Hepatocyte (in vitro differentiated cells): ENCODE measurements around the gene SLC7A14. TPM values are rescaled to one million over a fixed set of nuclear protein-coding genes. Genes with fewer than 3 reads are reported as not detected.

ENCODE experiments used
- DNase-seq: peaks from one replicate; pipeline ENCODE4 v3.0.0-alpha.2; 2016; ENCODE audit warnings: low spot score
- H2AFZ ChIP-seq: fragments of 200-600 bp; sonication (generic); 2 replicates; pipeline ENCODE4 v1.6.0; 2016; ENCODE audit warnings: antibody characterized with exemption, mild to moderate bottlenecking
- H3K27ac ChIP-seq: fragments of 200-600 bp; sonication (generic); 2 replicates; pipeline ENCODE4 v1.5.1; 2016; ENCODE audit warnings: mild to moderate bottlenecking
- H3K27me3 ChIP-seq: fragments of 200-600 bp; sonication (generic); 2 replicates; pipeline ENCODE4 v1.6.1; 2016
- H3K36me3 ChIP-seq: fragments of 200-600 bp; sonication (generic); replicated peaks from 2 replicates; pipeline ENCODE4 v1.5.1; 2016; ENCODE audit warnings: low read depth; ENCODE audit not compliant: insufficient read depth
- H3K4me1 ChIP-seq: fragments of 200-600 bp; sonication (generic); 2 replicates; pipeline ENCODE4 v1.5.1; 2016; ENCODE audit warnings: mild to moderate bottlenecking, moderate library complexity; ENCODE audit not compliant: insufficient read depth
- H3K4me2 ChIP-seq: fragments of 200-600 bp; sonication (generic); 2 replicates; pipeline ENCODE4 v1.6.0; 2016
- H3K4me3 ChIP-seq: fragments of 200-600 bp; sonication (generic); 2 replicates; pipeline ENCODE4 v1.5.1; 2016; ENCODE audit warnings: mild to moderate bottlenecking
- H3K79me2 ChIP-seq: fragments of 200-600 bp; sonication (generic); 2 replicates; pipeline ENCODE4 v1.6.0; 2017; ENCODE audit warnings: mild to moderate bottlenecking
- H3K9me2 ChIP-seq: fragments of 200-600 bp; sonication (generic); replicated peaks from 2 replicates; pipeline ENCODE4 v1.6.0; 2017; ENCODE audit warnings: mild to moderate bottlenecking; ENCODE audit not compliant: insufficient read depth
- H3K9me3 ChIP-seq: fragments of 200-600 bp; sonication (generic); 2 replicates; pipeline ENCODE4 v1.5.1; 2016; ENCODE audit warnings: low read depth, mild to moderate bottlenecking
- H4K20me1 ChIP-seq: fragments of 200-600 bp; sonication (generic); 2 replicates; pipeline ENCODE4 v1.6.0; 2016; ENCODE audit warnings: mild to moderate bottlenecking; ENCODE audit not compliant: insufficient read depth, poor library complexity, severe bottlenecking
- CTCF ChIP-seq: fragments of 200-600 bp; sonication (generic); IDR thresholded peaks from 2 replicates; pipeline ENCODE4 v1.5.1; 2016; ENCODE audit warnings: antibody characterized with exemption, mild to moderate bottlenecking; ENCODE audit not compliant: poor library complexity
- EZH2 ChIP-seq: fragments of 200-600 bp; sonication (generic); IDR thresholded peaks from 2 replicates; pipeline ENCODE4 v1.6.1; 2016; ENCODE audit warnings: antibody characterized with exemption, mild to moderate bottlenecking, borderline replicate concordance
- EZH2phosphoT487 ChIP-seq: fragments of 200-600 bp; sonication (generic); IDR thresholded peaks from one replicate; pipeline ENCODE4 v1.6.1; 2018; ENCODE audit warnings: antibody characterized with exemption, mild to moderate bottlenecking, low read depth, moderate library complexity; ENCODE audit not compliant: unreplicated experiment, severe bottlenecking
- WGBS: methylation state at CpG from one replicate; pipeline ENCODE4 v1.1.6; 2016; ENCODE audit warnings: low lambda C conversion rate; ENCODE audit errors: missing lambda C conversion rate; 5-methylcytosine and 5-hydroxymethylcytosine counted together
- polyA plus RNA-seq: library from polyadenylated mRNA; unstranded; fragments of >200 nt; fragmentation: Nextera tagmentation; extraction: Ambion mirVana; gene quantifications from 2 replicates; pipeline ENCODE4 v1.2.1, GENCODE V29; 2016
- total RNA-seq: library from RNA; depleted of rRNA; stranded (reverse); fragments of >200 nt; gene quantifications from 2 replicates; pipeline ENCODE4 v1.2.3, GENCODE V29; 2014

Gene SLC7A14
- total and polyA plus RNA-seq, 2 experiments from 2014 or later = 0.10 TPM; not detected in 1

DNA sequence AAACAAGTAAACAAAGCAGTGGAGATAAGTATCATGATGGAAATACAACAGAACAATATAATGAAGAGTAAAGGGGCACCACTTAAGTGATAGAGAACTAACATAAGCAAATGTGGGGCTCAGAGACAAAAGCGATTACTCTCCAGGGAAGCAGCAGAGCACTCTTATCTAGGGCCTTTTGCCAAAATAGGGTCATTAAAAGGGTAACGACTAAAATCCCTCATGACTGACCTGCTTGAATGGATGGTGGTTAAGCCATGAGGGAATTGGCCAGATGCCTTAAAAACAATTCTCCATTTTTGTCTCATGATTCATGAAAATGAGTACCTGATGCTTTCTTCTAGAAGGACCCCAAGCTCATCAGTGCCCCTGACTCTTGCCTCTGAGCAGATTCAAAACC lies 3.2 kb upstream of the SLC7A14 start:
- WGBS = 47% methylated on average over 2 of the region's 2 CpGs
- no peak for TF ChIP-seq EZH2phosphoT487
- no peak for TF ChIP-seq CTCF
- TF ChIP-seq EZH2 = no peak
- DNase-seq = no peak
- Histone ChIP-seq H3K79me2 (no peaks in the 10 kb centered on the region), H3K36me3 (no peaks in the 10 kb centered on the region), H3K27ac (no peak overlapping the region), H4K20me1 (no peaks in the 10 kb centered on the region), H3K9me3 (no peaks in the 10 kb centered on the region), H2AFZ (no peak overlapping the region), H3K9me2 (no peaks in the 10 kb centered on the region), H3K4me2 (no peak overlapping the region), H3K4me1 (no peaks in the 10 kb centered on the region), H3K4me3 (no peak overlapping the region), H3K27me3 (peaks cover 66% of the 10 kb centered on the region)

GRCh38 chr3:170585008-170585936 lies 603 bp downstream of the SLC7A14 start:
- no peaks in the 10 kb centered on the region for H3K36me3 ChIP-seq
- H3K4me3 ChIP-seq = no peak overlapping the region
- H3K9me3 ChIP-seq = no peaks in the 10 kb centered on the region
- no peaks in the 10 kb centered on the region for H4K20me1 ChIP-seq
- no peak overlapping the region for H3K27ac ChIP-seq
- H3K79me2 ChIP-seq = no peaks in the 10 kb centered on the region
- TF ChIP-seq EZH2phosphoT487 (peak; percentile 40), CTCF (no peak), EZH2 (peak; percentile 97)
- peak overlapping the region; percentile 80 for H3K4me2 ChIP-seq
- WGBS = 3% methylated on average over 60 of the region's 81 CpGs
- no peaks in the 10 kb centered on the region for H3K9me2 ChIP-seq
- H3K27me3 ChIP-seq = peaks cover 94% of the 10 kb centered on the region
- no peaks in the 10 kb centered on the region for H3K4me1 ChIP-seq
- H2AFZ ChIP-seq = no peak overlapping the region
- DNase-seq = no peak

DNA sequence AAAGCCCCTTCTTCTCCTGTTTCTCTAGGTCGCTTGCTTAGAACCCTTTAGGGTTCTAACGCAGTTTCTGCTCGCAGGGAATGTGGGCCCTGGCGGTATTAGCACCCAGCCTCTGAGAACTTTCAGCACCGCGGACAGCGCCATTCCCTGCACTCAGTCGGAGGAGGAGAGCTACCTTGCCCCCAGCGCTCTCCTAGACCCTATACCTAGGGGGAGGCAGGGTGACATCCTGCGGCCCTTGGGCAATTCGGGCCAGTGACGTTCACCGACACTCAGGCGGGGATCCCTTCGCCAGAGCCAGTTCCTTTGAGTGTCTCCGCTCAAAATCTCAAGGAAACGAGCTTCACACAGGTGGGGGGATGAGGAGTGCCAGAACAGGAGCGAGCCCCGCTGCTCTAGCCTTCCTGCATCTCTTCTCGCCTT lies 1.3 kb downstream of the SLC7A14 start:
- no peaks in the 10 kb centered on the region for H3K9me2 ChIP-seq
- peak; percentile 91 for DNase-seq
- peaks cover 92% of the 10 kb centered on the region for H3K27me3 ChIP-seq
- no peaks in the 10 kb centered on the region for H3K9me3 ChIP-seq
- peak overlapping the region; percentile 80 for H3K4me2 ChIP-seq
- H3K36me3 ChIP-seq = no peaks in the 10 kb centered on the region
- no peaks in the 10 kb centered on the region for H4K20me1 ChIP-seq
- TF ChIP-seq EZH2 (no peak), EZH2phosphoT487 (no peak), CTCF (no peak)
- no peak overlapping the region for H3K4me3 ChIP-seq
- no peaks in the 10 kb centered on the region for H3K4me1 ChIP-seq
- no peak overlapping the region for H3K27ac ChIP-seq
- no peaks in the 10 kb centered on the region for H3K79me2 ChIP-seq
- no peak overlapping the region for H2AFZ ChIP-seq
- WGBS = 4% methylated on average over 19 of the region's 20 CpGs
